Hepatocyte (in vitro differentiated cells): Measurements from ENCODE around the gene SHQ1.

ENCODE experiments used
- CTCF ChIP-seq: fragments of 200-600 bp; sonication (generic); IDR thresholded peaks from 2 replicates; pipeline ENCODE4 v1.5.1; 2016; ENCODE audit warnings: antibody characterized with exemption, mild to moderate bottlenecking; ENCODE audit not compliant: poor library complexity
- EZH2phosphoT487 ChIP-seq: fragments of 200-600 bp; sonication (generic); IDR thresholded peaks from one replicate; pipeline ENCODE4 v1.6.1; 2018; ENCODE audit warnings: antibody characterized with exemption, mild to moderate bottlenecking, low read depth, moderate library complexity; ENCODE audit not compliant: unreplicated experiment, severe bottlenecking

GRCh38 chr3:72847282-72847681, 963 bp downstream of the SHQ1 start:
- TF ChIP-seq CTCF: no peak
- no peak for TF ChIP-seq EZH2phosphoT487
